ENCODE data around the gene RPS15A.
"Not testable (repeated sequence)": the region's sequence is repeated elsewhere in the genome, so short reads cannot be mapped to it uniquely, and the experiment has no call there.

Gene RPS15A

DNA sequence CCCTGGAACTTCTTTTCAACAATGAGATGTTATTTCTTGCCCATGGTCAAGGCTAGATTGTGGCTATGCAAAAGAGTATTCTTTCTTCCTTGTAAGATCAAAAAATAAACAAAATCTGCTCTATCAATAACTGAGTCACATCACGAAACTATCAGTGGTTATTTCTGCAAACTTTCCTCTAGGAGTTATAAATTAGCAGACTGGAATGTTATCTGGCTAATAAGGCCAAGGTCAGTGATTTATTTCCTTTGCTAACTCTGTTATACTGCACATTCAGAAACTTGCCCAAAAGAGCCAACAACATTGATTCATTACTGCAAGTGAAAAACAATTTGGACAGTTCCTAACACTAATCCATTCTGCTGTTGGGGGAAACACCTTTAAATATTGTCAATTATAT, 6.2 kb upstream of the RPS15A start:
- DNase-seq = no peak

DNA sequence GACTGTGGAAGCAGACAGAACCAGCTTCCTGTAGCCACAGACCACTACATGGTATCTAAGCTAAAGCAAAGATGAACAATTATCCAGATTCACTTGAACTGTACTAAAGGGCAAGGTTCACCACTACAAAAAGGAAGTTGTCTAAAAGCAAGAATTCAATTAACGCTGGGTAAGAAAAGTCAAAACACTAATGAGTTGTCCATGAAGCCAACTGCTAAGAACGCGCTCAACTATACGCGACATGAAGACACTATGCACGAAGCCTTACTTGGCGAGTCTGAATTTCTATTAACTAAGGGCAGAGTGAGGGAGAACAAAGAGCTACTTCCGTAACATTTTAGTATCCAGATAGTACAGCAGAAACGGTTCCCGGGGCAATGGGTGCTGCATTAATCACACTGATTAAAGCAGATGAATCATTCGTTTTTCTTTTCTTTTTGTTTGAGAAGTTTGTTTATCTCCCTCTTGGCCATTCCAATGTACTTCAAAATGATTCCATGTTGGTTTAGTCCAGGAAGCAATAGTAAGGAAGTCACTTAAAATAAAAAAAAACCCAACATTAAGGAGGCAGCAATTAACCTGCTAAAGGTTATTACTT, 2.8 kb upstream of the RPS15A start:
- no peak for DNase-seq

DNA sequence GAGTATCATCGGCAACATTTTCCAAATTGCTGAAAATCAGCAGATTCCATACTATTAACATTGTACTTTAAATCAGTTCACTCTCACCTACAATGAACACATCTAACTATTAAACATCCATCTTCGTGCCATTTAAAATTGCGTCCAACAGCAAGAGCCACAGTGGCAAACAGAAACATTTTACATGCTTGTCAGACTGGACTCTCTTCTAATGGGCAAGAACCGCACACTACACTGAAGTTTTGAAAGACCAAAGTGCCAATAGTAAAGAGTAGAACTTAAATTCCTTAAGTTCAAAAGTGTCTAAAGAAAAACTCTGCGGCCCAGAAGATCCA, 652 bp downstream of the RPS15A start:
- no peak for DNase-seq

DNA sequence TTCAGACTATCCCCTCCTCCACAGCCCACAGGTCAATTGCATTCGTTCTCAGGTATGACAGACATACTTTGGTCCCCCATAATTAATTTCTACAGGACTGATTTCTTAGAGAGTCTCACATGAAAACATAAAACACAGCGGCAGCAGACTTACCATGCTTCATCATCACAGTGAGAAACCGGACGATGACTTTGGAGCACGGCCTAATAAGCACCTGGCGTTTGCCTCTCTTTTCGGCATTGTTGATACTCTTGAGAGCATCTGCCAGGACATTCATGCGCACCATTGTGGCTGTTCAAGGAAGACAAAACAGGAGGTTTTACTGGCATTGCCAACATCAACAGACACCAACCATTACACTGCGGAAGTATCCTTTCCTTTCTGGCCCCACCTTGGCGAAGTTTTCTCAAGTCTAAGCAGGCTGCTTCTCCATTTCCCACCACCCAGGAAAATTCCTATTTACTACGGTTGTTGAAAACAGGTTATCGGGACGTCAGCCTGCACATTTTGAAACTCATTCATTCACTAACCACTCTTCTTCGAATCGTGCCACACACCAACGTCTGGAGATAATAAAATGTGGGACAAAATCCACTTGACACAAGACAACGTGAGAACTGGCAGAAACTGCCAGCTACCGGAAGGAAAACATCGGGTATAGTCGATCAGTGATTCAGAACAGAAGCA, 1.2 kb downstream of the RPS15A start:
- no peak for DNase-seq

DNA sequence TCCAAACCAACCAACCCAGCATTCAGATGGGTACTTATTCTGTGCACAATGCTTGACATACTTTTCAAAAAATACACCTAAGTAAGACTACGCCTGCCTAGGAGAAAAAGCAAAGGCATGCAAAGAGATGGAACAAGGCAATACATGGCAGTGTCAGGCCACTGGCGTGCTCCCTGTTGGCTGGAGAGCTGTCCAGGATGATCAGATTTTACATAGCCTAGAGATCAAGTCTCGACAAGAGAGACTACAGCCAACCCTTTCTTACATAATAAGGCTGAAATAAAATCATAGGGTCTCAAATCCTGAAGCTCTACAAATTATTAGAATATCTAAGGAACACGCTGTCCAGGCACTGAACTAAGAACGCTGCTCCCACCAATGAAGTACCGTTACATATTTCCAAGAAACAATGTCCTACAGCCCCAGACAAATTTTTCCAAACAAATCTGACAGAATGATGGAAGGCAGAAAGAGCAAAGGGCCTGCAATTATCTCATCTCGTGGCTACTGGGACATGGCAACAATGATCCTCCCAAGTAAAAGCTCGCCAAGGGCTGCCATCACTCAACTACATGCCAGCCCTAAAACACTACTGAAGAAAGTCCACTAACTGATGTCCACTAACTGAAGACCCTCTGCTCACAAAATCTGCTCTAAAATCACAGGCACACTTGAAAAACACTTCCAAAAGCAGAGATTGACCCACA, 5.1 kb downstream of the RPS15A start:
- no peak for DNase-seq

DNA sequence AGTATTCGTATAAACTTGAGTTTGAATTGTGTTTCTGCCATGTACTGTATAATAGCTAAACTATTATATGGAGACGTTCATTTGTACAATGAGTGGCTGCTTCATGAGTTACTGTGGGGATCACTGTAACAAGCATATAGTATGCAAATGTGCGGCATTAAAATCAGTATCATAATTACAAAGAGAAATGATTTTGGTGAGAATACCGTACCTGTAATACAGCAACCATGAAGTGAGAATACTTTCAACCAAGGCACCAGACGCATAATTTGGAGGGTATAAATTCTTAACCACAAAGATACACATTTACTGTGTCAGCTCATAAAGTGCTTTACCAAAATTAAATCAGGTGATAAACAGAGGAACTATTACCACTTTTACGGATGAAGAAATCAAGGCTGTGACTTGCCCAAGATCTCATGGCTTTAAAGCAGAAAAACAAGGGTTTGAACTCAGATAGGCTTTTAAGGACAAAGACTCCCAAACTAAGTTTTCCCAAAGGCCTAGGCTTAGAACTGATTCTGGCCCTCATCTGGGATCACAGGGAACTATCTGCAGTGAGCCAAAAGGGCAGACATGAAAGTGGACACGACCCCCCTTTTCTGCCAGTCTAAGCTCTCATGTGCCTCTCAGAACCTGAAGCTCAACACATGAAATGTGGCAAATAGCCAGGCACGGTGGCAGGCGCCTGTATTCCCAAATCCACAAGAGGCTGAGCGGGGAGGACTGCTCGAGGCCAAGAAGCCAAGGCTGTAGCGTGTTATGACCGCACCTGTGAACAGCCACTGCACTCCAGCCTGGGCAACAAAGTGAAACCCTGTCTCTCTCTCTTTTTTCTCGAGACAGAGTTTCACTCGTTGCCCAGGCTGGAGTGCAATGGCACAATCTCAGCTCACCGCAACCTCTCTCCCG, 6.4 kb downstream of the RPS15A start:
- no peak for DNase-seq

DNA sequence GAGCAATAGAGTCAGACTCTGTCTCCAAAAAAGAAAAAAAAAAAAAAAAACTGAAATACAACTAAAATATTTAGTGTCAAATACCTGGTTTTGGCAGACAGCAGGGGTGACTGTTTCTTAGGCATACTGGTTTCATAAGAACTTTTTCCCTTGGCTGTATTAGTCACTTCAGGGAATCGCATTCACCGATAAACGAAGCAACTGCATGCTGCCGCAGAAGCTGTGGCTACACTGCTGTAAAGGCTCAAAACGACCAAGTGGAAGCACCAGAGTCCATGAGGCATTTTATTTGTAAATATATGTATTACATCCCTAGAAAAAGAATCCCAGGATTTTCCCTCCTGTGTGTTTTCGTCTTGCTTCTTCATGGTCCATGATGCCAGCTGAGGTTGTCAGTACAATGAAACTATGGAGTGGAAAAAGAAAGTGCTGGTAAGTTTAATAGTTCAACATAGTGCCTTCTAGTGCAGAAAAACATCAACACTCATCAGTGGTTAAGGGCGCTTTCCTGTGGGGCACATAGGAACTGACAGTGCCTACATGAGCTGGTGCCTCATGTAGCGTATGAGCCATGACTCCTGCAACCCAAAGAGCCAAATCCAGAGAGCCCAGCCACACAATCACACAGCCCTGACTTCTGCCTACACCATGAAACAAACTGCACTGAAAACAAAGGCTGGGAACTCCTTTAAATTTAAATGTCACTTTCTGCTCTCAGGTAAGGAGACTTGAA, 7.3 kb downstream of the RPS15A start:
- DNase-seq = no peak

DNA sequence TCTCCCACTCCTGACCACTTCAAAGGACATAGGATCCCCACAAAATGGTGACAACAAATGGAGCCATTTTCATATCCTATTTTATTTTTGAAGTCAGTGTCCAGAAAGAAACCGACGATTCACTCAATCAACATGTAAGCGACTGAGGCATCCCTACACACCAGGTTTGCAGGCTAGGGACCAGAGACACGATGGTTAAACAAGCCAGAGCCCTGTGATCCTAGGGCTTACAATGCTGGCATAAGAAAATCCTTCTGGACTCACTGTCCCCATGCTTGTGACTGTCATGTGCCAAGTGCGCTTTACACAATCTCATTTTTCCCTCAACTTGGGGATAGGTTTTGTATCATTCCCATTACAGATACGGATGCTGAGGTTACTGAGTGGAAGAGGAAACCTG, 8.9 kb downstream of the RPS15A start:
- DNase-seq = not testable (repeated sequence)

DNA sequence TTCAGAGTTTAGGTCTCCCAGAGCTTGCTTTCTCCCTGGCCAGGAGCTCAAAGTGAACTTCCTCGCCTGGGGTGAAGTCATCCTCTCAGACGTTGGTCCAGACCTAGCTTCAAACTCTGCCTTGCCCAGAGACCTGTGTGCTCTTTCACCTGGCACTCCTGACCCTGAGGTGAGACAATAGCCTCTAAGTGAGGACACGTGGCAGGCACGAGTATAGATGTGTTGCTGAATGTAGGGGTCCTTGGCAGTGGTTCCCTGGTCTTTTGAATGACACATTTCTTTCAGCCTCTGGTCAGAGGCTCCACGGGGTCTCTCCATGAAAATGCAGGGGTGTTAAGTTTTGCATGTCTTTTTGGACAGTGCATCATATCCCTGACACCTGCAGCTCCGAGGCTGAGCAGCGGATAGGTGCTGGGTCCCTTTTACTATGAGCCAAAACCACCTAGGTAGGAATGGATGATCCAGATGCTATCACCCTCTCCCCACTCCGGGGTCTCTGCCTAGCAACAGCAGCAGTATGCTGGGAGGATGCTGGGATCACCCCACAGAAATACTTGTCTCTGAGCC, 9.6 kb downstream of the RPS15A start:
- not testable (repeated sequence) for DNase-seq

DNA sequence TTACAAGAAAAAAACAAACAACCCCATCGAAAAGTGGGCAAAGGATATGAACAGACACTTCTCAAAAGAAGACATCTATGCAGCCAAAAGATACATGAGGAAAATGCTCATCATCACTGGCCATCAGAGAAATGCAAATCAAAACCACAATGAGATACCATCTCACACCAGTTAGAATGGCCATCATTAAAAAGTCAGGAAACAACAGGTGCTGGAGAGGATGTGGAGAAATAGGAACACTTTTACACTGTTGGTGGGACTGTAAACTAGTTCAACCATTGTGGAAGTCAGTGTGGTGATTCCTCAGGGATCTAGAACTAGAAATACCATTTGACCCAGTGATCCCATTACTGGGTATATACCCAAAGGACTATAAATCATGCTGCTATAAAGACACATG, 12.5 kb downstream of the RPS15A start:
- not testable (repeated sequence) for DNase-seq

DNA sequence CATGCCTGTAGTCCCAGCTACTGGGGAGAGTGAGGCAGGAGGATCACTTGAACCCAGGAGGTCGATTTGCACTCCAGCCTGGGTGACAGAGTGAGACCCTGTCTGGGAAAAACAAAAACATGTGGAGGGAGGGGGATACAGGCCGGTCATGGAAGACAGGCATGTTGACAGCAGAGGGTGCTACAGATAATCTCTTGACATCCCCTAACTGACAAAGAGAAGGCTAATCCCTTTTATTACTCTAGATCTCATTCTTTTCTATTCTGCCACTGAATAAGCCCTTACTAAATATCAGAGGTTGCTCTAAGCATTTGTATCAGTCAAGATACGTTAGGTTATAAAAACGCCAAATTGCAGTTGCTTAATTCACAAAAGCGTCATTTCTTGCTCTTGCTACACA, 13.8 kb downstream of the RPS15A start:
- not testable (repeated sequence) for DNase-seq

DNA sequence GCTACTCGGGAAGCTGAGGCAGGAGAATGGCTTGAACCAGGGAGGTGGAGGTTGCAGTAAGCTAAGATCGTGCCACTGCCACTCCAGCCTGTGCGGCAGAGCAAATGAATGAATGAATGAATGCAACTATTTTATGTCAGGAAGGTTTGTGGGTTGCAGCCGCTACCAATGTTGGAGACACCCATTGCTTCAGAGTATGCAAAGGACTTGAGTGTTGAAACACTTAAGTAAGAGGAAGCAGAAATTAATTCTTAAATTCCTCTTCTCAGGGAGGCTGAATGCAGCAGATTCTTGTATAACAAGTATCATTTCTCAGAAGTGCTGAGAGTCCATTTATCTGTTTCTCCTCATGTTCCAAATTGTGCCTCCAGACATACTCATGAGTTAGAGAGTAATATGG, 15.5 kb downstream of the RPS15A start:
- not testable (repeated sequence) for DNase-seq

DNA sequence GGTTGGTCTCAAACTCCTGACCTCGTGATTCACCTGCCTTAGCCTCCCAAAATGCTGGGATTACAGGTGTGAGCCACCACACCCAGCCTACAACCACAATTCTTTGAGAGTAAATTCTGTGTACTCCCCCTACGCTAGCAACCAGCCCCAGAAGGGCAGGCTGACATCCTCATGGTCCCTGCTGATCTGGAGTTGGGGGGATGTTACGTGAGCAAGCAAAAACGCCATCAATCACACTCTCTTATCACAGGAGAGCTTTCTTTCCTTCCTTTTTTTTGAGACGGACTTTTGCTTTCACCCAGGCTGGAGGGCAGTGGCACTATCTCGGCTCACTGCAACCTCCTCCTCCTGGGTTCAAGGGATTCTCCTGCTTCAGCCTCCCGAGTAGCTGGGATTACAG, 18.0 kb downstream of the RPS15A start:
- not testable (repeated sequence) for DNase-seq

DNA sequence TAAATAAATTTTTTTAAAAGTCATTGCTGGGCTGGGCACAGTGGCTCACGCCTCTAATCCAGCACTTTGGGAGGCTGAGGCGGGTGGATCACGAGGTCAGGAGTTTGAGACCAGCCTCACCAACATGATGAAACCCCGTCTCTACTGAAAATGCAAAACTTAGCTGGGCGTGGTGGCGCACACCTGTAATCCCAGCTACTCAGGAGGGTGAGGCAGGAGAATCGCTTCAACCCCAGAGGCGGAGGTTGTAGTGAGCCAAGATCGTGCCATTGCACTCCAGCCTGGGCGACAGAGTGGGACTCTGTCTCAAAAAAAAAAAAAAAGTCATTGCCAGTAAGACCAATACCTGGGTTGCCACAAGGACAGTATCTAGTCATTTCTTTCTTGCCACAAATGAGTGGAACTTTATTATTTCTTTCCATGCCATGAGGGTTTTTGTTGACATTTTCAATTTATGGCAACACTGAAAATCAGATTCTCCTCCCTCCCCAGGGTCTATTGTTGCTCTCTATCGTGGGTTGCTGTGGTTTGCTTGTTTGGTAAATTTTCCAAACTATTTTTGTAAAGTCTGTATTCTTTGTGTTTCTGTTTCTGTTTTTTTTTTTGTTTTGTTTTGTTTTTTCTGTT, 19.7 kb downstream of the RPS15A start:
- DNase-seq = not testable (repeated sequence)

DNA sequence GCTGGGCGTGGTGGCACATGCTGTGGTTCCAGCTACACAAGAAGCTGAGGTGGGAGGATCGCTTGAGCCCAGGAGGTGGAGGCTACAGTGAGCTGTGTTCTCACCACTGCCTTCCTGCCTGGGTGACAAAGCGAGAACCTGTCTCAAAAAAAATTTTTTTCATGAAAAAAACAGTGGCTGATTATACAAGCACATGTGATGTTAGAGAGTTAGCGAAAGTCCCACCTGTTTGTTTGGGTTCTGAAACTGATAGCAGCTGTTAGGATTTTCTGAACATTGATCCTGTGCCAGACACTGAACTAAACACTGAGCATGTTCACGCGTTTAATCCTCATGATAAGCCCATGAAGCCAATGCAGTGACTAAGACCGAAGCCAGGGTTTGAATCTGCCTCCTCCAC, 22.9 kb downstream of the RPS15A start:
- DNase-seq = not testable (repeated sequence)

DNA sequence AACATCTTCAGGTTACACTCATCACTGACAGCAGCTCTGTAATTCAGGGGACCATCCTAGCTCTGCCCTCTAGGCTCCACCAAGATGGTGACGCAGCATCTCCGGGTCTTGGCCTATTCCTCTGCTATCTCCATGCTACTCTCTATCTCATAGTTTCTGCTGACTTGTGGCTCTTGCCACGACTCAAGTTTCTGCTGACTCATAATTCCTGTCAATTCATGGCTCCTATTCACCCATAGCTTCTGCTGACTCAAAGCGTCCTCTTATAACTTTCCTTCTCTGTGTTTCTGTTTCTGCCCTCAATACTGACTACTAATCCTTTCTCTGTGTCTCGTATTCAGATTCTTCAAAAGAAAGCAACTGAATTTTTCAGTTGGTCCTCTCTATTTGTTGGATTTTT, 27.4 kb downstream of the RPS15A start:
- DNase-seq = not testable (repeated sequence)

DNA sequence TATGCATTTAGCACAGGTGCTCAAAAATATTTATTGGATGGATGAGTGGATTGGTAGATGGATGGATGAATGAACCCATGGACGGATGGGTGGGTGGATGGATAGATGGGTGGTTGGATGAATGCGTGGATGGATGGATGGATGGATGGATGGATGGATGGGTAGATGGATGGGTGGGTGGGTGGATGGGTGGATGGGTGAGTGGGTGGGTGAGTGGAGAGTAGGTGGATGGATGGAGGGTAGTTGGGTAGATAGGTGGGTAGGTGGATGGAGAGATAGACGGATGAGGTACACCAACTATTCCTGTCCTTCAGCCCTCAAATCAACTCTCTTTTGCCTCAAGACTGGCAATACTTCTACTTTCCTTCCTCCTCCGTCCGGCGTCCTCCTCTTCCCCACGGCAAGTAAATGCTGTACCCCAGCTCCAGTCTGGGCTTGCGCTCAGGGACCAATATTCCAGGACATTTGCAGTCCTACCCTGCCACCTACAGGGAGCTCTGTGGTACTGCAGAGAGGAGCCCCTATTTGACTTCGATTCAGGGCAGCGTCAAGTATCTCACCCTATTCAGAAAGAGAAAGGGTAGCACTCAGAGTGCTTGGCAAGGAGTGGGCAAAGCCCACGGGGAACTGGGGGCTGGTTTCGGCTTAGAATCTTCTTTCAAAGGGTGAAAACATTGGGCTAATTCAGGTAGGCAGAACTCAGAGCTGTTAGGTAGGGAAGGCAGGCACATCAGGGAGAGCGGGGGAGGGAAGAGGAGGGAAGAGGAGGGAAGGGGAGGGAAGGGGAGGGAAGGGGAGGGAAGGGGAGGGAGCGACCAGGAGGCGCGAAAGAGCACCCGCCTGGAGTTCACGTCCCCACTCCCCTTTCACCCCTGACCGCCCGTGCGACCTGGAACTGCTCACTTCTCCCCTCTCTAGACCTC, 30.3 kb downstream of the RPS15A start:
- peak; percentile 24 for DNase-seq

DNA sequence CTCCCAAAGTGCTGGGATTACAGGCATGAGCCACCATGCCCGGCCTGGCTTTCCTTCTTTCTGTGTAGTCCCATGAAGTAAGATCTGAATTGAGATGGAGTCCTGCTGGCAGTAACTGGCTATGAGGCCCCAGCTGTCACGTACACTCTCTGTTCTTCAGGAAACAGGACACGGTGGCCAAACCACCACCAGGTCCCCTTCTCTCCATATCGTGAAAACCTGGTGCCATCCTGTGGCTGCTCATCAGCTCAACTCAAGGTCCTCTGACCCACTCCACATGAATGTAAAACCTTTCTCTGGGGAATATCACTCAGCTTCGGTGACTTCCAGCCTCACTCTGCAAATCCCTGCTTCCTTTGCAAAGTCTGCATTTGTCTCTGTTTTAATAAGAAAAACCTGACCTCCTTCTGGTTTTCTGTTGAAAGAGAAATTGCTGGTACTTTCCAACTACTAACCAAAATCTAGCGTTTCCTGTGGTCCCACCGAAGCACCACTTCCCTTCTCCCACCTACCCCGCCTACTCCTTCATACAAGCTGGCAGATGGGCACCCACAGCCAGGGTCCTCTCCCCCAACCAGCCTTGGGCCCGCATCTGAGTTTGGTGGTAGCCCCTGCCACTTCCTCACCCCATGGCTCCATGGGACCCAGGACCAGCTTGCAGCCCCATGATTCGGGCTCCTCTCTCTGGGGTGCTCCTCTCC, 32.0 kb downstream of the RPS15A start:
- DNase-seq = not testable (repeated sequence)

DNA sequence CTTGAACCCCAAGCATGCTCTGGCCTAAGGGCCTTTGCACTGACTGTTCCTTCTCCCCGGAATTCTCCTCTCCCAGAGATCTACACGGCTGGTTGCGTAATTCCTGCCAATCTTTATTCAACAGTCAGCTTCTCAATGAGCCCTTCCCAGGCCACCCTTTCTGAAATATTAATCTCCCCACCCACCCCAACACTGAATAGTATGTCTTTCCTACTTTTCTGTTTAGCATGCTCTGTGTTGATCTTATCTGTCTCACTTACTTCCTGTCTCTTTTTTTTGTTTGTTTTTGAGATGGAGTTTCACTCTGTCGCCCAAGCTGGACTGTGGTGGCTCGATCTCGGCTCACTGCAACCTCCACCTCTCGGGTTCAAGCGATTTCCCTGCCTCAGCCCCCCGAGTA, 33.5 kb downstream of the RPS15A start:
- not testable (repeated sequence) for DNase-seq

DNA sequence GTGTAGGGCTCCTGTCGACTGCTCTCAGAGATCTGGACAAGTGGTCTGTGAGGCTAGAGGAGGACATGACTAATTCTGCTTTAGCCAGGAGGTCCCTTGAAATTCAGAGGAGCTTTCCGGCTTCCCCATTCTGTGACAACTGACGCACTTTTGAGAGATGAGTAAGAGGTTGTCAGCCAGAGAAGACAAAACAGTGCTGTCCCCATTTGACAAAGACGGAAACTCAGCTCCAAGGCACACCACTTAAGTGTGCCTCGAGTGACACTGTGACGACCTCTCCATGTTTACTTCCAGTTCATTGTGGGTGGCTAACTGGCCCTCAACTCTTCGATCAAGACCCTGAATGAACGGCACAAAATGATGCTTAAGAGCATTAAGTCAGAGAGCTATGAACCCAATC, 47.3 kb downstream of the RPS15A start:
- DNase-seq = not testable (repeated sequence)
